Activated CD4-positive, alpha-beta T cell treated with anti-CD3 and anti-CD28 coated beads, Interleukin-2, amount 50 U/mL, for 16 hours (primary cell): ENCODE data around the gene CAPN1.
"Not testable (repeated sequence)": the region's sequence is repeated elsewhere in the genome, so short reads cannot be mapped to it uniquely, and the experiment has no call there.

Experiments
- DNase-seq: peaks from one replicate; pipeline ENCODE4 v3.0.0-alpha.2; 2020

Gene CAPN1

GRCh38 chr11:65160643-65161042 is 21.1 kb upstream of the CAPN1 start:
- DNase-seq: no peak

DNA sequence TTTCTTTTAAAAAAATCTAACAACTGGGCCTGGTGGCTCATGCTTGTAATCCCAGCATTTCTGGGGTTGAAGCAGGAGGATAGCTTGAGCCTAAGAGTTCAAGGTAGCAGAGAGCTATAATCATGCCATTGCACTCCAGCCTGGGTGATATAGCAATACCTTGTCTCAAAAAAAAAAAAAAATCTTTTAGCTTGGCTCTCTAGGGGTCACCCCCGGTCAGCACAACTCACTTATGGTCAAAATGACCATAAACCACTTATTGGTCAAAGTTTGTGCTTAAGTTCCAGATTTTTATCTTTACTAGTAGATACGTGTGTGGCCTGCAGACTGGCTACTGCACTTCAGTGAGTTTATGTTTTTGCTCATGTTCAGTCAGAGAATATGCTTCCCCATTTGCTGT is 18.0 kb upstream of the CAPN1 start:
- DNase-seq: no peak

DNA sequence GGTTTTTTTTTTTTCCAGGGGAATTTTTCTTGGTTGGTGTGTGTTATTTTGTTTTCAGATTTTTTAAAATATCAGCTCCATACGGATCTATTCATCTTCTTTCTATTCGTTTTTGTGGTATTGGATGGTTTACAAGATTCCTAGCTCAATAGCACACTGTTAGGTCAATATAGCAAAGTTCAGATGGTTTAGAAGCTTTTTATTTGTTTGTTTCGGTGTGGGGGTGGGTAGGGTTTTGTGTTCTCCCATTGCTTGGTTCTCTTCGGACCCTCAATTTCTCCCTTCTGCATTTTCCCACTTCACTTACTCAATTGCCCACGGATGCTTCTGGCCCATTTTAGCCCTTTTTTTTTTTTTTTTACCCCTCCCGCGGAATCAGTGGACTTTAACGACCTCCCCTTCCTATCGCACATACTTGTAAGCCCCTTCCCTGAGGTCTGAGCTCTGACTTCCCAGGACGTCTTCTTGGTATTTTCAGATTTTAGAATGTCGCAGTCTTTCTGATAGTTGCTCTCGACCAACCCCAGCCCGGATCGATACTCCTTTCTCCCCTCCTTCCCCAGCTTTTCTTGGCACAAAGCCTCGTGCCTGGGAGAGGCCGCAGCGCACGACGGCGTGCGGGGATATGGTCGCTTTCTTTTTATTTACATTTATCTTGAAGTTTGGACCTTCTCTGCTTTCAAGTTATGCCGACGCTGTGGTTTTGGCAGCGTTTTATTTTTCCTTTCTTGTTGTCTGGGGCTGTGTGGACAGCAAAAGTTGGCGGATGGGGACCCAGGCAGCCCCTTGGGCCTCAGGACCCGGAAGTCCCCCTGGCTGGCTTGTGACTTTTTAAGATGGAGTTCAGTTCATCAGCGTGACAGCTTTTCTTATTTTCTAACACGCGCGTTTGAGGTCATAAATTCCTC is 16.1 kb upstream of the CAPN1 start:
- no peak for DNase-seq

DNA sequence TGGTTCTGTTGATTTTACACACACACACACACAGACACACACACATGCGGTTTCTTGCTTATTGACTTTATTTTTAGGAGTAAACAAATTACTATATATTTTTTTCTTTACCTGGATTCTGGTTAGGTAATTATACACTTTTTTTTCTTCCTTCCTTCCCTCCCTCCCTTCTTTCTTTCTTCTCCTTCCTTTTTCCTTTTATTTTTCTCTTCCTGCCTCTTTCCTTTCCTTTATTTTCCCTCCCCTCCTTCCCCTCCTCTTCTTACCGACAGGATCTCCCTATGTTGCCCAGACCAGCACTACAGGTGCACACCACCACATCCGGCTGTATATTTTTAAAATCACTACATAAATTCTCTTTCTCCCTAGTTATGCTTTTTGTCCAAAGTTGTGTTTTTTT is 14.8 kb upstream of the CAPN1 start:
- DNase-seq: no peak

- no peak for DNase-seq
Measured at GRCh38 chr11:65167656-65168055, 14.1 kb upstream of the CAPN1 start.

- no peak for DNase-seq
Measured at GRCh38 chr11:65169164-65169641, 12.5 kb upstream of the CAPN1 start.

GRCh38 chr11:65170058-65170534 is 11.6 kb upstream of the CAPN1 start, which contains the start of gene SPDYC:
Gene SPDYC (plus strand): TSS chr11:65170233. CDS start chr11:65171358, 1,125 bp downstream.
- no peak for DNase-seq

DNA sequence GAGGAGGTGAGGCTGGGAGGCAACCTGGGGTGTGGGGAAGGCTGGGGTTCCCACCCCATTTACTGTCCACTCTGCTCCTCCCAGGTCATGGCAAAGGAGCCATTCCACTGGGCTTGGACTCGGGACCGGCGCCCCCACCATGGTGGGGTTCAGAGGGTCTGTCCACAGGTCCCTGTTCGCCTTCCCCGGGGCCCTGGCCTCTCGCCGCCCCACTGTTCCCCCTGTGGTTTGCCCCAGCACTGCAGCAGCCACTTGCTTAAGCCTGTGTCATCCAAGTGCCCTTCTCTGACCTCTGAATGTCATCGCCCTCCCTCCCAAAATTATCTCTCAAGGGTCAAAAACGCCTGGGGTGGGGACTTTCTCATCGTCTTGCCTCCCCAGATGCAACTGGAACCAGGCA is 9.1 kb upstream of the CAPN1 start:
- no peak for DNase-seq

DNA sequence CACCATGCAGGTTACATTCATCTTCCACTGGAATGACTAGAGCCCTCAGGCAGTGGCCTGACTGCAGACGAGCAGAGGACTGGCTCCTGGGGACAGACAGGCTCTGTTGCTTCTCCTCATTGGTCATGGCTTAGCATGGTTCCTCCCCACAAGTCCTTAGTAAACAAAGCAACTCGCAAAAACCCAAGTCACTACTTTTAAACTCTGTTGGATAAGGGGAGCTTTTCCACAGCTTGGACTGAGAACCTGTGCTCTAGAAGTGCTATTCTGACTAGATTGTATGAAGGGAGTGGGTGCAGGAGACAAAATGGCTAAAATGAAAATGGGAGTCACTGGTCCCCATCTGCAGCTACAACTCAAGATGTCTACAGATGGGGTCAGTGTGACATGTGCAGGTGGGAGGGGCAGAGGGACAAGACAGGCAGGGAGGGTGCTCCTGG is 7.1 kb upstream of the CAPN1 start:
- not testable (repeated sequence) for DNase-seq

DNA sequence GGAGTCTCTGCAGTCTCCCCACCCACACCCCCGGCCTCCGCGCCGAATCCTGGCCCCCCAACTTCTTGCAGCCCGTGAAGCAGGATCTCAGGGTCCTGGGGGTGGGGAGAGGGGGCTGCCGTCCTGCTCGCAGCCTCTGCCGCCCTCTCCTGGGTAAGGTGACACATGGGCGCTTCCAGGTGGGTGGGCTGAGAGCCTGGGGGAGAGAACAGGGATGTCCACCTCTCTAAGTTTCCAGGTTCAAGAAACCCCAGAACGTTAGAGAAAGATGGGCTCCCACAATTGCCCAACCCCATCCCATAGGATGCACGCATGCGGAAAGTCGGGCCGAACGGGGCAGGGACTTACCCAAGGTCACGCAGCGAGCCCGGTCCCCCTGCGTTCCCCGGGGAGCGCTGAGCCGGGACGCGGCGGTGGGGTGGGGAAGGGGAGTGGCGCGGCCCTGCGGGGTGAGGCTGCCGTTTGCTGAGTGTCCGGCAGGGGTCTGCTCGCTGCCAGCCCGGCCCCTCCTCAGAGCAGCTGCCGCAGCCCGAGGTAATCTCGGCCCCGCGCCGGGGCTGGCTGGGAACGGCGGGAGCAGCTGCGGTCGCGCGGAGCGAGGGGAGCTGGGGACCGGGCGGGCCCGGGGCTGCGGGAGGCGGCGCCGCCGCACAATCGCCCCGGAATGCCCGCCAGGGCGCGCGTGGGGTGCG is 705 bp upstream of the CAPN1 start:
- peak; percentile 43 for DNase-seq

GRCh38 chr11:65182258-65183170 is 786 bp downstream of the CAPN1 start:
- DNase-seq: no peak

DNA sequence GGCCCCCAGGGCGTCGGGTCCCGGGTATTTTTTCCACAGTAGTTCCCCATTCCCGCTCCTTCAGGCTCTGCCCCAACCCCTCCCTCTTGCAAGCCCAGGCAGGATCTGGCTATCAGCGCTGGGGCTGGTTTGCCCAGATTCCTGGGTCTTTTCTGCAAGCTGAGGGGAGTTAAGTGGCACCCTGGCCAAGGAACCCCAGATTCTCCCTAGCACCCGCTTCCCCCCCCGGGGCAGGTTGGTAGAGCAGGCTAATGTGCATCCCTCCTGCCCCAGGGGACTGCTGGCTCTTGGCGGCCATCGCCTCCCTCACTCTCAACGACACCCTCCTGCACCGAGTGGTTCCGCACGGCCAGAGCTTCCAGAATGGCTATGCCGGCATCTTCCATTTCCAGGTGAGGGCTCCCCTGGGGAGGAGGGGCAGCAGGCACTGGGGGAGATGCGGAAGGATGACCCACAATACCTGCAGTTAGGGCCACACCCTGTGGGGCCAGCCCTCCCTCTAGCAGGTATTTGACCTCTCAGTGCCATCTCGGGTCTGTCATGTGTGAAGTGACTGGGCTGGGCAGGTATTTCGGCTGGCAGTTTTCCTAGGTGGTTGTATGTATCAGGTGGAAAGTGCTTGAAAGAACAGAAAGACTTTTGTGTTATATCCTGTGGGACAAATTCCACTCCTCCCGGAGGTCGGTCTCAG is 1.6 kb downstream of the CAPN1 start:
- no peak for DNase-seq

DNA sequence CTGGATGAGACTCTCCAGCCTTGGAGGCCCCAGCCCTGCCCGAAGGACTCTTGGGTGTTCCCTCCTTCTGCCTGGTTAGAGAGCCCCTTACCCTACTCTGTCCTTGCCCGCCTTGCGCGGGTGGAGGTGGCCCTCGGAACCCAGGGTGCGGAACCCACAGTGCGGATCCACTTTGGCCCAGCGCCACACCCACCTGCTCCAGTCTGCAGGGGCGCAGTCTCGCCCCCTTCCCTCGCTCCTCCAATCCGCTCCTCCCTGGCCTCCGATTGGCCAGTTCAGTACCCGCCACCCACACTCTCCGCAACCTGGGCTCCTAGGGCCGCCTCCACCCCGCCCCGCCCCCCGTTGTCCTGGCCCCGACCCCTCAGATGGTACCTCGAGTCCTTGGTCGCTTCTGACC is 2.4 kb downstream of the CAPN1 start:
- no peak for DNase-seq

DNA sequence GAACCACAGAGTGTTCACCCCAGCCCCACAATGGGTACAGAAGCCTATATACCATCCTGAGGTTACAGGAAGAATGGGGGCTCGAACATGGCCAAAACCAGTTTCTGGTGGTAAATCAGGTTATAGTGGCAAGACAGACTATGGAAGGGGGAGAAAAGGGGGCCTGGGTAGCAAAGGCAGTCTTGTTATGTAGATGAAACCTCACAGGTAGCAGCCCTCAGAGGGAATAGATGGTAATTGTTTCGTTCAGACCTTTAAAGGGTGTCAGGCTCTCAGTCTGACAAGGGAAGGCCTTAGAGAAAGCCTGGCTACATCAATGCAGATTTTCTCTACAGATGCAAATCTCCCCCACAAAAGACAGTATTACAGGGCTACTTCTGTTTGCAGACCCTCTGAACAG is 3.4 kb downstream of the CAPN1 start:
- no peak for DNase-seq

- no peak for DNase-seq
Measured at GRCh38 chr11:65185869-65186341, 4.2 kb downstream of the CAPN1 start.

DNA sequence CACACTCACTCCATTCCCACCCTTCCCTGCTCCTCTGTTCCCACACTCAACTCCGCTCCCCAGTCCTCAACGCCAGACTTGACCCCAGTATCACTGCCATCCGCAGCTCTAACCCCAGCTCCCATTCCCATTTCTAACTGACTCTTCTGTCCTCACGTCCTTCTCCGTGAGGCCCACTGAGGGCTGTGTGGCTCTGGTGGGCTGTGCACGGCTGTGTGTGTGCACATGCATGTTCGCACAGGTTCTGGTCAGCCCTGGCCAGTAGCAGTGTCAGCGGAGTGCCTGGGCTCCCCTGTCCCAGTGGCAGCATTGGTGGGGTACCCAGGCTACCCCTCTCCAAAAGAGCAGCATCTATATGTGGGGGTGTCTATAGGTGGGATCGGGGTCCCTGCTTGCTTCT is 5.0 kb downstream of the CAPN1 start:
- no peak for DNase-seq

DNA sequence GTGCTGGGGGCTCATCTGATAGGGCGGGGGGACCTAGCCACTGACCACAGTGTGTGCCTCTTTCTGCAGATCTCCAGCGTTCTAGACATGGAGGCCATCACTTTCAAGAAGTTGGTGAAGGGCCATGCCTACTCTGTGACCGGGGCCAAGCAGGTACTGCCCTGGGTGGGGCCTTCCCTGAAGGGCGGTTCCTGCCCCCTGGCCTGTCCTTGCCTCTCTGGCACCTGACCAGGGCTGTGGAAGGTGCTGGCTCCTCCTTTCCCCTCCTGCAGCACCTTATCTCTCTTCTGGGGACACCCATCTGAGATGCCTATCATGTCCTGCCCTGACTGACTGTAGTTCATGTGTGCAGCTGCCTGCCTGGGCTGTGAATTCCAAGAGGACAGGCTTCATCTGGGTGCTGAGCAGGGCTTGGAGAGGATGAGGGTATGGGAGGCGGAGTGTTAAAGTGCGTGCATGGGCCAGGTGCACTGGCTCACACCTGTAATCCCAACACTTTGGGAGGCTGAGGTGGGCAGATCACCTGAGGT is 5.5 kb downstream of the CAPN1 start:
- no peak for DNase-seq

DNA sequence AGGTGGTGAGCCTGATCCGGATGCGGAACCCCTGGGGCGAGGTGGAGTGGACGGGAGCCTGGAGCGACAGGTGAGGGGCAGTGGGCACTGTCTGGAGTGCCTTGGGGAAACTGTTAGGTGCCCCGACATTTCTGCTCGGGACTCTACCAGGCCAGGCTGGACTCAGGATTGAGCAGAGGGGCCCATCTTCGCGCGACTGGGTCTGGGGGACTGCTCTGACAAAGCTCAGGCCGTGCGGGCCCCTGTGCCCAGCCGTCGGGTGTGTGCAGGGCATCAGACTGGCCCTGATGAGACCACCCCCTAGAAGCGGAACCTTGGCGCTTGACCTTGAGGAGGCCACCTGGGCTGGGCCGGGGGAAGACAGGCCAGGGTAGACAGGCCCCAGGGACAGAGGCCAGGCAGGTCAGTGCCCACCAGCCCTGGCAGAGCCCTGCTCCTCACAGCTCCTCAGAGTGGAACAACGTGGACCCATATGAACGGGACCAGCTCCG is 6.3 kb downstream of the CAPN1 start:
- DNase-seq: no peak

- no peak for DNase-seq
Measured at GRCh38 chr11:65188486-65188885, 6.8 kb downstream of the CAPN1 start.

DNA sequence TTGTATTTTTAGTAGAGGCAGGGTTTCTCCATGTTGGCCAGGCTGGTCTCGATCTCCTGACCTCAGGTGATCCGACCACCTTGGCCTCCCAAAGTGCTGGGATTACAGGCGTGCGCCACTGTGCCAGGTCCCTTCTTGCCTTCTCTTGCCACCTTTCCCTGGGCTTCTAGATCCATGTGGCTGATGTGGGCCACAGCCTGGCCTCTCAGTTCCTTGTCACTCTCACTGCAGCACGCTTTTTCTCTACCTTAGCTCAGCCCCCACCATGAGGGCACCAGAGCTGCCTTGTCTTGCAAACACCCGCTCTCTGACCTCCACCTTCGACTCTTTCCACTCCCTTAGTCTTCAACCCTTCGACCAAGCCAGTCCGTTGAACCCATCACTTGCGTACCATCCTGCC is 7.5 kb downstream of the CAPN1 start:
- DNase-seq: no peak

DNA sequence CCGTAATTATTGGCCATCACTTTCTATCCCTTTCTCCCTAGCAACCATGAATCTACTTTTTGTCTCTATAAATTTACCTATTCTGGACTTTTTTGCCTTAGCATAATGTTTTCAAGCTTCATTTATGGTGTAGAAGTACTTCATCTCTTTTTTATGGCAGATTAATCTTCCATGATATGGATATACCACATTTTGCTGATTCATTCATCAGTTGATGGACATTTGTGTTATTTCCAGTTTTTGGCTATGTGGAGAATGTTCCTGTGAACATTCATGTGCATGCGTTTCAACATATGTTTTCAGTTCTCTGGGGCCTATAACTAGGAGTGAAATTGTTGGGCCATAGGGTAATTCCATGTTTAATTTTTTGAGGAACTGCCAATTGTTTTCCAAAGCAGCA is 12.8 kb downstream of the CAPN1 start:
- DNase-seq: no peak

GRCh38 chr11:65204143-65204542 is 22.4 kb downstream of the CAPN1 start:
- DNase-seq: no peak
